HepG2 (cell line): Measurements from ENCODE around the gene CES3. TPM values are rescaled to one million over a fixed set of nuclear protein-coding genes. Genes with fewer than 3 reads are reported as not detected.

ENCODE experiments used
- ARNTL ChIP-seq: sonication (generic); formaldehyde crosslinking; IDR thresholded peaks from 2 replicates; pipeline ENCODE4 v1.4.0; 2020; ENCODE audit warnings: mild to moderate bottlenecking, missing genetic modification reagents
- HDAC2 ChIP-seq: sonication (generic); formaldehyde crosslinking; IDR thresholded peaks from 2 replicates; pipeline ENCODE4 v1.4.0; 2020; ENCODE audit warnings: missing genetic modification reagents
- KDM2A ChIP-seq: sonication (generic); formaldehyde crosslinking; IDR thresholded peaks from 2 replicates; pipeline ENCODE4 v1.4.0; 2020; ENCODE audit warnings: low read depth, missing genetic modification reagents, borderline replicate concordance
- PAX8 ChIP-seq: sonication (generic); formaldehyde crosslinking; IDR thresholded peaks from 2 replicates; pipeline ENCODE4 v1.8.0; 2022; ENCODE audit warnings: mild to moderate bottlenecking, missing genetic modification reagents, borderline replicate concordance
- SP5 ChIP-seq: IDR thresholded peaks from 2 replicates; pipeline ENCODE4 v1.6.1; 2016; ENCODE audit warnings: low read depth, borderline replicate concordance
- U2AF2 ChIP-seq: fragments of 200-400 bp; formaldehyde crosslinking; IDR thresholded peaks from 2 replicates; pipeline ENCODE4 v1.6.1; 2017; ENCODE audit warnings: low read depth, mild to moderate bottlenecking, low read length
- ZFP90 ChIP-seq: sonication (generic); formaldehyde crosslinking; IDR thresholded peaks from 2 replicates; pipeline ENCODE4 v1.8.0; 2022; ENCODE audit warnings: missing genetic modification reagents, mild to moderate bottlenecking, inconsistent platforms, borderline replicate concordance
- ZNF430 ChIP-seq: sonication (generic); formaldehyde crosslinking; IDR thresholded peaks from 2 replicates; pipeline ENCODE4 v1.9.0; 2021; ENCODE audit warnings: mild to moderate bottlenecking, missing genetic modification reagents
- ZNF605 ChIP-seq: sonication (generic); formaldehyde crosslinking; IDR thresholded peaks from 2 replicates; pipeline ENCODE4 v1.8.0; 2022; ENCODE audit warnings: mild to moderate bottlenecking, missing genetic modification reagents
- ZNF619 ChIP-seq: sonication (generic); formaldehyde crosslinking; IDR thresholded peaks from 2 replicates; pipeline ENCODE4 v1.4.0; 2020; ENCODE audit warnings: mild to moderate bottlenecking, missing genetic modification reagents
- ZSCAN9 ChIP-seq: IDR thresholded peaks from 2 replicates; pipeline ENCODE4 v1.6.1; 2016; ENCODE audit warnings: borderline replicate concordance
- polyA plus RNA-seq, 8 experiments: library from polyadenylated mRNA; depleted of rRNA in 3 of 8; stranded (reverse) in 7 of 8; unstranded in 1 of 8; fragments of >200 nt; fragmentation: Illumina TruSeq in 4 of 8; extraction: Trizol in 4 of 8; gene quantifications; 2 replicates each; pipeline versions ENCODE4 v1.2.1 to v1.2.3, GENCODE V29; 2011 to 2016; ENCODE audit warnings: low read depth in 4 of 8, missing spikeins in 1 of 8, mixed read lengths in 1 of 8; ENCODE audit not compliant: insufficient read depth in 1 of 8
- total RNA-seq, 5 experiments: library from RNA; depleted of rRNA; stranded (reverse); fragments of >200 nt; fragmentation: Illumina TruSeq; extraction: Trizol; gene quantifications; 2 replicates each; pipeline ENCODE4 v1.2.3, GENCODE V29; 2016; ENCODE audit warnings: low read depth in 1 of 5
- TF ChIP-seq, protein P1 (sequence below): sonication (generic); formaldehyde crosslinking; IDR thresholded peaks from 2 replicates; pipeline ENCODE4 v1.4.0; 2020; ENCODE audit warnings: mild to moderate bottlenecking, missing genetic modification reagents
- TF ChIP-seq, protein P2 (sequence below): sonication (generic); formaldehyde crosslinking; IDR thresholded peaks from 2 replicates; pipeline ENCODE4 v1.4.0; 2020; ENCODE audit warnings: missing genetic modification reagents, borderline replicate concordance
- TF ChIP-seq, protein P3 (sequence below): IDR thresholded peaks from 2 replicates; pipeline ENCODE4 v1.6.1; 2016; ENCODE audit warnings: missing compliant biosample characterization, missing genetic modification reagents, borderline replicate concordance
- TF ChIP-seq, protein P4 (sequence below): sonication (generic); formaldehyde crosslinking; IDR thresholded peaks from 2 replicates; pipeline ENCODE4 v1.4.0; 2020; ENCODE audit warnings: missing genetic modification reagents
- TF ChIP-seq, protein P5 (sequence below): sonication (generic); IDR thresholded peaks from 2 replicates; pipeline ENCODE4 v1.6.1; 2016; ENCODE audit warnings: low read depth, borderline replicate concordance

The CES3 gene
- total and polyA plus RNA-seq, 2 of the 13 experiments (the other 11 are each of a cell fraction or from before 2014, with no cell fraction given): 6.6 to 17.4 TPM

DNA sequence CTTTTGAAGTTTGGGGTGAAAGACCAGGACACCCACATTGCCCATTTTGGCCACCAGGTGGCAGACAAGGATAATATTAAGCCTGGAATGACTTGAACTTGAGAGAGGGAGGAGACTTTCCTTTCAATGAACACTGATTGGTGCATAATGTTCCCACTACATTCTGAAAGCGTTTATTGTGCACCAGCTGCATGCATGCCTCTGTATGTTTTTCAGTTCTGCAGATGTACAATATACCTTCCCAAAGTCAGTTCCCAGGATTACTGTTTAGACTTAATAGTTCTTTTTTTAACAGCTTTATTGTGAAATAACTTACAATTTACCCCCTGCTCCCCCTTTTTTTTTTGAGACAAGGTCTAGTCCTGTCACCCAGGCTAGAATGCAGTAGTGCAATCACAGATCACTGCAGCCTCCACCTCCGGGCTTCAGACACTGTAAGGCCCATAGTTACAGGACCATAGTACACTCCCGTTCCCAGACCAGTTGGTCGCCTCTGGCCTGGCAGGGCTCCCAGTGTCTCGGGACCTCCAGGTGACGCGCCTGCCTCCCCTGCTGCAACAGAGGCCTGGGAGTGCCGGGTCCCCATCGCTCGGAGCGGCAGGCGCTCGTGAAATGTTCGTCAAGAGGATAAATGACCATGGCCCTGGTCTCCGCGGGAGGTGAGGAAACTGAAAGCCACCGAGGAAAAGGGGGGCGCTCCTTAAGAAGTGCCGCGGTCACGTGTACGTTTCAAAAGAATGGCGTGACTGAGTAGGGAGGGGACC is 13.6 kb upstream of the CES3 start (continued):
- TF ChIP-seq, protein P1, sequence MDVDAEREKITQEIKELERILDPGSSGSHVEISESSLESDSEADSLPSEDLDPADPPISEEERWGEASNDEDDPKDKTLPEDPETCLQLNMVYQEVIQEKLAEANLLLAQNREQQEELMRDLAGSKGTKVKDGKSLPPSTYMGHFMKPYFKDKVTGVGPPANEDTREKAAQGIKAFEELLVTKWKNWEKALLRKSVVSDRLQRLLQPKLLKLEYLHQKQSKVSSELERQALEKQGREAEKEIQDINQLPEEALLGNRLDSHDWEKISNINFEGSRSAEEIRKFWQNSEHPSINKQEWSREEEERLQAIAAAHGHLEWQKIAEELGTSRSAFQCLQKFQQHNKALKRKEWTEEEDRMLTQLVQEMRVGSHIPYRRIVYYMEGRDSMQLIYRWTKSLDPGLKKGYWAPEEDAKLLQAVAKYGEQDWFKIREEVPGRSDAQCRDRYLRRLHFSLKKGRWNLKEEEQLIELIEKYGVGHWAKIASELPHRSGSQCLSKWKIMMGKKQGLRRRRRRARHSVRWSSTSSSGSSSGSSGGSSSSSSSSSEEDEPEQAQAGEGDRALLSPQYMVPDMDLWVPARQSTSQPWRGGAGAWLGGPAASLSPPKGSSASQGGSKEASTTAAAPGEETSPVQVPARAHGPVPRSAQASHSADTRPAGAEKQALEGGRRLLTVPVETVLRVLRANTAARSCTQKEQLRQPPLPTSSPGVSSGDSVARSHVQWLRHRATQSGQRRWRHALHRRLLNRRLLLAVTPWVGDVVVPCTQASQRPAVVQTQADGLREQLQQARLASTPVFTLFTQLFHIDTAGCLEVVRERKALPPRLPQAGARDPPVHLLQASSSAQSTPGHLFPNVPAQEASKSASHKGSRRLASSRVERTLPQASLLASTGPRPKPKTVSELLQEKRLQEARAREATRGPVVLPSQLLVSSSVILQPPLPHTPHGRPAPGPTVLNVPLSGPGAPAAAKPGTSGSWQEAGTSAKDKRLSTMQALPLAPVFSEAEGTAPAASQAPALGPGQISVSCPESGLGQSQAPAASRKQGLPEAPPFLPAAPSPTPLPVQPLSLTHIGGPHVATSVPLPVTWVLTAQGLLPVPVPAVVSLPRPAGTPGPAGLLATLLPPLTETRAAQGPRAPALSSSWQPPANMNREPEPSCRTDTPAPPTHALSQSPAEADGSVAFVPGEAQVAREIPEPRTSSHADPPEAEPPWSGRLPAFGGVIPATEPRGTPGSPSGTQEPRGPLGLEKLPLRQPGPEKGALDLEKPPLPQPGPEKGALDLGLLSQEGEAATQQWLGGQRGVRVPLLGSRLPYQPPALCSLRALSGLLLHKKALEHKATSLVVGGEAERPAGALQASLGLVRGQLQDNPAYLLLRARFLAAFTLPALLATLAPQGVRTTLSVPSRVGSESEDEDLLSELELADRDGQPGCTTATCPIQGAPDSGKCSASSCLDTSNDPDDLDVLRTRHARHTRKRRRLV: no peak
- TF ChIP-seq, protein P2, sequence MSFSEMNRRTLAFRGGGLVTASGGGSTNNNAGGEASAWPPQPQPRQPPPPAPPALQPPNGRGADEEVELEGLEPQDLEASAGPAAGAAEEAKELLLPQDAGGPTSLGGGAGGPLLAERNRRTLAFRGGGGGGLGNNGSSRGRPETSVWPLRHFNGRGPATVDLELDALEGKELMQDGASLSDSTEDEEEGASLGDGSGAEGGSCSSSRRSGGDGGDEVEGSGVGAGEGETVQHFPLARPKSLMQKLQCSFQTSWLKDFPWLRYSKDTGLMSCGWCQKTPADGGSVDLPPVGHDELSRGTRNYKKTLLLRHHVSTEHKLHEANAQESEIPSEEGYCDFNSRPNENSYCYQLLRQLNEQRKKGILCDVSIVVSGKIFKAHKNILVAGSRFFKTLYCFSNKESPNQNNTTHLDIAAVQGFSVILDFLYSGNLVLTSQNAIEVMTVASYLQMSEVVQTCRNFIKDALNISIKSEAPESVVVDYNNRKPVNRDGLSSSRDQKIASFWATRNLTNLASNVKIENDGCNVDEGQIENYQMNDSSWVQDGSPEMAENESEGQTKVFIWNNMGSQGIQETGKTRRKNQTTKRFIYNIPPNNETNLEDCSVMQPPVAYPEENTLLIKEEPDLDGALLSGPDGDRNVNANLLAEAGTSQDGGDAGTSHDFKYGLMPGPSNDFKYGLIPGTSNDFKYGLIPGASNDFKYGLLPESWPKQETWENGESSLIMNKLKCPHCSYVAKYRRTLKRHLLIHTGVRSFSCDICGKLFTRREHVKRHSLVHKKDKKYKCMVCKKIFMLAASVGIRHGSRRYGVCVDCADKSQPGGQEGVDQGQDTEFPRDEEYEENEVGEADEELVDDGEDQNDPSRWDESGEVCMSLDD (CRISPR knock-in tag): peak; percentile 91
- TF ChIP-seq KDM2A (CRISPR knock-in tag): peak; percentile 21; the same call in 1 of the 2 replicates
- TF ChIP-seq, protein P3, sequence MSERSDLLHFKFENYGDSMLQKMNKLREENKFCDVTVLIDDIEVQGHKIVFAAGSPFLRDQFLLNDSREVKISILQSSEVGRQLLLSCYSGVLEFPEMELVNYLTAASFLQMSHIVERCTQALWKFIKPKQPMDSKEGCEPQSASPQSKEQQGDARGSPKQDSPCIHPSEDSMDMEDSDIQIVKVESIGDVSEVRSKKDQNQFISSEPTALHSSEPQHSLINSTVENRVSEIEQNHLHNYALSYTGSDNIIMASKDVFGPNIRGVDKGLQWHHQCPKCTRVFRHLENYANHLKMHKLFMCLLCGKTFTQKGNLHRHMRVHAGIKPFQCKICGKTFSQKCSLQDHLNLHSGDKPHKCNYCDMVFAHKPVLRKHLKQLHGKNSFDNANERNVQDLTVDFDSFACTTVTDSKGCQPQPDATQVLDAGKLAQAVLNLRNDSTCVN (CRISPR knock-in tag): no peak
- TF ChIP-seq HDAC2: peak; percentile 49; the same call in 1 of the 2 replicates
- peak; percentile 78 for TF ChIP-seq SP5 (CRISPR knock-in tag)
- TF ChIP-seq ZFP90 (CRISPR knock-in tag): 0 out of 2 replicates have a peak, but pooled peaks have one; percentile 26
- TF ChIP-seq ARNTL (CRISPR knock-in tag): 0 out of 2 replicates have a peak, but pooled peaks have one; percentile 32
- no peak for TF ChIP-seq U2AF2
- no peak for TF ChIP-seq PAX8 (CRISPR knock-in tag)
- TF ChIP-seq ZNF619 (CRISPR knock-in tag): no peak
- peak; percentile 72 for TF ChIP-seq ZNF605 (CRISPR knock-in tag)
- TF ChIP-seq, protein P4, sequence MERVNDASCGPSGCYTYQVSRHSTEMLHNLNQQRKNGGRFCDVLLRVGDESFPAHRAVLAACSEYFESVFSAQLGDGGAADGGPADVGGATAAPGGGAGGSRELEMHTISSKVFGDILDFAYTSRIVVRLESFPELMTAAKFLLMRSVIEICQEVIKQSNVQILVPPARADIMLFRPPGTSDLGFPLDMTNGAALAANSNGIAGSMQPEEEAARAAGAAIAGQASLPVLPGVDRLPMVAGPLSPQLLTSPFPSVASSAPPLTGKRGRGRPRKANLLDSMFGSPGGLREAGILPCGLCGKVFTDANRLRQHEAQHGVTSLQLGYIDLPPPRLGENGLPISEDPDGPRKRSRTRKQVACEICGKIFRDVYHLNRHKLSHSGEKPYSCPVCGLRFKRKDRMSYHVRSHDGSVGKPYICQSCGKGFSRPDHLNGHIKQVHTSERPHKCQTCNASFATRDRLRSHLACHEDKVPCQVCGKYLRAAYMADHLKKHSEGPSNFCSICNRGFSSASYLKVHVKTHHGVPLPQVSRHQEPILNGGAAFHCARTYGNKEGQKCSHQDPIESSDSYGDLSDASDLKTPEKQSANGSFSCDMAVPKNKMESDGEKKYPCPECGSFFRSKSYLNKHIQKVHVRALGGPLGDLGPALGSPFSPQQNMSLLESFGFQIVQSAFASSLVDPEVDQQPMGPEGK (CRISPR knock-in tag): peak; percentile 50; the same call in 1 of the 2 replicates
- peak; percentile 47; the same call in 1 of the 2 replicates for TF ChIP-seq ZNF430 (CRISPR knock-in tag)
- TF ChIP-seq ZSCAN9 (CRISPR knock-in tag): peak; percentile 55; the same call in 1 of the 2 replicates
- TF ChIP-seq, protein P5, sequence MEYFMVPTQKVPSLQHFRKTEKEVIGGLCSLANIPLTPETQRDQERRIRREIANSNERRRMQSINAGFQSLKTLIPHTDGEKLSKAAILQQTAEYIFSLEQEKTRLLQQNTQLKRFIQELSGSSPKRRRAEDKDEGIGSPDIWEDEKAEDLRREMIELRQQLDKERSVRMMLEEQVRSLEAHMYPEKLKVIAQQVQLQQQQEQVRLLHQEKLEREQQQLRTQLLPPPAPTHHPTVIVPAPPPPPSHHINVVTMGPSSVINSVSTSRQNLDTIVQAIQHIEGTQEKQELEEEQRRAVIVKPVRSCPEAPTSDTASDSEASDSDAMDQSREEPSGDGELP: no peak; the same call in 1 of the 2 replicates
